ENCODE results near the gene NT5E. TPM values are rescaled to one million over a fixed set of nuclear protein-coding genes. Genes with fewer than 3 reads are reported as not detected.
A peak's percentile ranks its signal among the peaks of the same experiment; 100 is the strongest.

Gene NT5E
- total RNA-seq, 1 experiment from 2014 or later = 84.6 TPM

GRCh38 chr6:85453490-85453889 is 3.6 kb downstream of the NT5E start:
- intact Hi-C loops (cut with micrococcal nuclease; ENCODE audit: unreplicated experiment) = no loop called here
- POLR2A ChIA-PET (ENCODE audit: unreplicated experiment) = no interaction called here
- peak overlapping the region; percentile 98 for H3K4me2 ChIP-seq

DNA sequence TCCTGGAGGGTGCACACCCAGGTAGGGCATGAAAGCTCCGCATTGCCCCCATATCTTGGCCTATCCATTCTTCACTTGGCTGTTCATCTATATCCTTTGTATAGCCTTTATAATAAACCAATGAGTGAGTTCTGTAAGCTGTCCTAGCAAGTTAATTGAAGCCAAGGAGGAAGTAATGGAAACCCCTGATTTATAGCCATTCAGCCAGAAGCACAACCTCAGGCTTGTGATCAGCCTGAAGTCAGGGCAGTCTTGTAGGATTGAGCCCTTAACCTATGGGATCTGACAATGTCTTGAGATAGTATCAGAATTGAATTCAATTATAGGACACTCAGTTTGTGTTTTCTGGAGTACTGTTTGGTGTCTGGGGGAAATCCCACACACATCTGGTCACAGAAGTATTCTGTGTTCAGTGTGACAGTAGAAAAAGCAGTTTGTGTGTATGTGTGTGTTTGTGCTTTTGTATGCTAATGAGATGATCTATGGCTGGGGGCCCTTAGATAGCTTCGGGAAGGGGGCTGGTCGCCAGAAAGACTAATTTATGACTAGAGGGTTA is 5.7 kb downstream of the NT5E start:
- intact Hi-C loops (cut with micrococcal nuclease; ENCODE audit: unreplicated experiment) = loop anchor here (5.0 kb wide), 1 partner anchor 137 kb away; the partner anchor contains the start of gene SNX14
- Histone ChIP-seq H3K4me1 (replicated peaks; ENCODE audit: insufficient read depth) (peaks cover 86% of the 10 kb centered on the region), H3K27me3 (ENCODE audit: insufficient read depth, low read depth) (no peaks in the 10 kb centered on the region), H3K9me2 (ENCODE audit: insufficient read depth) (no peaks in the 10 kb centered on the region), H3K27ac (no peak overlapping the region), H3K79me2 (ENCODE audit: low read depth) (peaks cover 88% of the 10 kb centered on the region), H2AFZ (no peak overlapping the region), H3K9me3 (ENCODE audit: insufficient read depth, low read depth) (no peaks in the 10 kb centered on the region), H3K4me3 (no peak overlapping the region), H3K4me2 (peak overlapping the region; percentile 98; the same call in 1 of the 2 replicates), H3F3A (ENCODE audit: insufficient read depth, low read depth) (peaks cover 31% of the 10 kb centered on the region), H3K36me3 (ENCODE audit: low read depth) (peaks cover 14% of the 10 kb centered on the region), H4K20me1 (ENCODE audit: insufficient read depth) (no peaks in the 10 kb centered on the region)
- BruUV-seq (replicated peaks) = no TSS peak
- DNase-seq = no peak
- TF ChIP-seq CTCF (conservative IDR thresholded peaks at IDR 0.05) (no peak), EZH2 (IDR thresholded peaks at IDR 0.05; ENCODE audit: low read depth) (no peak)
- ChIA-PET POLR2A (ENCODE audit: unreplicated experiment) (no interaction called here), CTCF (no interaction called here)

More at GRCh38 chr6:85453490-85453889, 3.6 kb downstream of the NT5E start:
- Histone ChIP-seq H3K4me1 (replicated peaks; ENCODE audit: insufficient read depth) (peaks cover 70% of the 10 kb centered on the region), H4K20me1 (ENCODE audit: insufficient read depth) (no peaks in the 10 kb centered on the region), H2AFZ (no peak overlapping the region), H3K4me3 (peak overlapping the region; percentile 94; the same call in 1 of the 2 replicates), H3K27ac (no peak overlapping the region), H3K36me3 (ENCODE audit: low read depth) (peaks cover 14% of the 10 kb centered on the region), H3K9me3 (ENCODE audit: insufficient read depth, low read depth) (no peaks in the 10 kb centered on the region), H3K27me3 (ENCODE audit: insufficient read depth, low read depth) (no peaks in the 10 kb centered on the region), H3K79me2 (ENCODE audit: low read depth) (peaks cover 97% of the 10 kb centered on the region), H3F3A (ENCODE audit: insufficient read depth, low read depth) (peaks cover 11% of the 10 kb centered on the region), H3K9me2 (ENCODE audit: insufficient read depth) (no peaks in the 10 kb centered on the region)
- BruUV-seq (replicated peaks) = no TSS peak
- TF ChIP-seq CTCF (conservative IDR thresholded peaks at IDR 0.05) = no peak
- TF ChIP-seq EZH2 (IDR thresholded peaks at IDR 0.05; ENCODE audit: low read depth) = no peak
- CTCF ChIA-PET = no interaction called here
- no peak for DNase-seq

DNA sequence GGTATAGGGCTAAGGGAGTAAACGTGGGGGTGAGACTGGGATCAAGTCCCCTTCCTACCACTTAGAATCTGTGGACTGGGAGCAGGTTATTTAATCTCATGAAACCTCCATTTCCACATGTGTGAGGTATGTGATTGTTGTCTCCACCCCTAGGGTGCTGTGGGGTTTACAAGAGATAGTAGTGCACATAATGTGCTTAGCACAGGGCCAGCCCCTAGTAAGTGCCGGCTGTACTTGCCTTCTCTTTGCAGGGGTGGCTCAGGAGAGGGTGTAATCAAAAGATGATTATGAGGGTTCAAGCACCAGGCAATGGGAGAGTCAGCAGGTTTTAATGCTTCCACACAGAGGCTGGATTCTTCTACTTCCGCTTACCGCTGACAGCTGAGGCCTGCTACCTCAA is 6.9 kb downstream of the NT5E start:
- DNase-seq = no peak
- no peaks in the 10 kb centered on the region for H3K9me3 ChIP-seq (ENCODE audit: insufficient read depth, low read depth)
- TF ChIP-seq EZH2 (IDR thresholded peaks at IDR 0.05; ENCODE audit: low read depth) = no peak
- no peak for TF ChIP-seq CTCF (conservative IDR thresholded peaks at IDR 0.05)
- ChIA-PET POLR2A (ENCODE audit: unreplicated experiment) (no interaction called here), CTCF (interaction anchor here (1.0 to 1.6 kb wide), 2 partner anchors 26 to 80 kb away, joined by 3 to 7 read pairs; no protein-coding TSS in a partner anchor)
- no peaks in the 10 kb centered on the region for H3K9me2 ChIP-seq (ENCODE audit: insufficient read depth)
- H3K27me3 ChIP-seq (ENCODE audit: insufficient read depth, low read depth) = no peaks in the 10 kb centered on the region
- BruUV-seq (replicated peaks) = no TSS peak
- H3K4me1 ChIP-seq (replicated peaks; ENCODE audit: insufficient read depth) = peaks cover 99% of the 10 kb centered on the region
- peaks cover 44% of the 10 kb centered on the region for H3F3A ChIP-seq (ENCODE audit: insufficient read depth, low read depth)
- H4K20me1 ChIP-seq (ENCODE audit: insufficient read depth) = no peaks in the 10 kb centered on the region
- peaks cover 14% of the 10 kb centered on the region for H3K36me3 ChIP-seq (ENCODE audit: low read depth)
- no peak overlapping the region for H3K4me3 ChIP-seq
- peak overlapping the region; percentile 98 for H3K4me2 ChIP-seq
- no peak overlapping the region for H2AFZ ChIP-seq
- intact Hi-C loops (cut with micrococcal nuclease; ENCODE audit: unreplicated experiment) = loop anchor here (5.0 kb wide), 1 partner anchor 136 kb away; the partner anchor contains the start of gene SNX14
- H3K27ac ChIP-seq = peak overlapping the region; percentile 98; the same call in 1 of the 2 replicates
- peaks cover 83% of the 10 kb centered on the region for H3K79me2 ChIP-seq (ENCODE audit: low read depth)
